ENCODE results near the gene SLC6A2. TPM values are rescaled to one million over a fixed set of nuclear protein-coding genes. Genes with fewer than 3 reads are reported as not detected.

Gene SLC6A2
- total RNA-seq, 4 donors from 2014 or later = 18.4 to 30.2 (median 23.0) TPM

DNA sequence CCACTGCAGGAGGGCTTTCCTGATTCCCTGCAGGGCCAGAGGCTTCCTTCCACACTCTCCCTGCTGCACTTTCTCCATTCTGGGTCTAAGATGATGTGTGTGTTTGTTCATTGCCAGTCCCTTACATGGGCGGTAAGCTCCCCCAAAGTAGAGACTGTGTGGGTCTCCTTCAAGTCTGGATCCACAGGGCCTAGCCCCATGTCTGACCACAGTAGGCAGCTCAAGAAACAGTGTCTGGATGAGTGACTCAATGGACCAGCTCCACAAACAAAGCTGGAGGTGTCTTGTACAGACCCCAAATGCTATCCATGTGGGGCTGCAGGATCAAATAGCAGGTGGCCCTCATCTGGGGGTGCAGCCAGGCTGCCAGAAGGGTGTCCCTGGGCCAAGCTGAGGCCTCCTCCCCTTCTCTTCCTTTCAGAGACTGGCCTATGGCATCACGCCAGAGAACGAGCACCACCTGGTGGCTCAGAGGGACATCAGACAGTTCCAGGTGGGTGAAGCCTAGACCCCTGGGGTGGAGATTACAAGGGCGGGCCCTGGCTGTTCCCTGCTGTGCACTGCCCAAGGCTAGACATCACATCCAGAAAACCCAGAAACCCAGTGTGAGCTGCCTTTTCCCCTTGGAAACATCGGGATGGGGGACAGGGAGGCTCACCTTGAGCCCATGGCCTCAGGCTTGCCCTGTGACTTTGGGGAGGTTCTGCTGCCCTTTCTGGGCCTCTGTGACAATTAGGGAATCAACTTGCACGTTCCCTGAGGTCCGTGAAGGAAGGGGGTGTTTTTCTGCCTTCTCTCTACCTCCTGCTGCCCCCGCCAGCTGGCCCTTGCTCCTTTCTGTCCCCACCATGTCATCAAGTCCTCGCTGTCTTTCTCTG, 45.9 kb downstream of the SLC6A2 start:
- Histone ChIP-seq H3K27ac (no peak overlapping the region), H3K36me3 (no peaks in the 10 kb centered on the region), H3K9me3 (no peaks in the 10 kb centered on the region), H3K27me3 (no peaks in the 10 kb centered on the region), H3K4me1 (no peaks in the 10 kb centered on the region), H3K4me3 (no peak overlapping the region)
- WGBS = 60% methylated on average over 9 of the region's 9 CpGs
- peak in 1 of 2 donors; percentile 71 for DNase-seq (ENCODE audit: low spot score in 2 of 2)
- TF ChIP-seq, protein P1, sequence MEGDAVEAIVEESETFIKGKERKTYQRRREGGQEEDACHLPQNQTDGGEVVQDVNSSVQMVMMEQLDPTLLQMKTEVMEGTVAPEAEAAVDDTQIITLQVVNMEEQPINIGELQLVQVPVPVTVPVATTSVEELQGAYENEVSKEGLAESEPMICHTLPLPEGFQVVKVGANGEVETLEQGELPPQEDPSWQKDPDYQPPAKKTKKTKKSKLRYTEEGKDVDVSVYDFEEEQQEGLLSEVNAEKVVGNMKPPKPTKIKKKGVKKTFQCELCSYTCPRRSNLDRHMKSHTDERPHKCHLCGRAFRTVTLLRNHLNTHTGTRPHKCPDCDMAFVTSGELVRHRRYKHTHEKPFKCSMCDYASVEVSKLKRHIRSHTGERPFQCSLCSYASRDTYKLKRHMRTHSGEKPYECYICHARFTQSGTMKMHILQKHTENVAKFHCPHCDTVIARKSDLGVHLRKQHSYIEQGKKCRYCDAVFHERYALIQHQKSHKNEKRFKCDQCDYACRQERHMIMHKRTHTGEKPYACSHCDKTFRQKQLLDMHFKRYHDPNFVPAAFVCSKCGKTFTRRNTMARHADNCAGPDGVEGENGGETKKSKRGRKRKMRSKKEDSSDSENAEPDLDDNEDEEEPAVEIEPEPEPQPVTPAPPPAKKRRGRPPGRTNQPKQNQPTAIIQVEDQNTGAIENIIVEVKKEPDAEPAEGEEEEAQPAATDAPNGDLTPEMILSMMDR (IDR thresholded peaks at IDR 0.05) = peak; percentile 36 to 63
- no peak for TF ChIP-seq POLR2AphosphoS5 (IDR thresholded peaks at IDR 0.05)
- TF ChIP-seq EP300 (IDR thresholded peaks at IDR 0.05) = no peak
- no peak for TF ChIP-seq POLR2A (IDR thresholded peaks at IDR 0.05)

DNA sequence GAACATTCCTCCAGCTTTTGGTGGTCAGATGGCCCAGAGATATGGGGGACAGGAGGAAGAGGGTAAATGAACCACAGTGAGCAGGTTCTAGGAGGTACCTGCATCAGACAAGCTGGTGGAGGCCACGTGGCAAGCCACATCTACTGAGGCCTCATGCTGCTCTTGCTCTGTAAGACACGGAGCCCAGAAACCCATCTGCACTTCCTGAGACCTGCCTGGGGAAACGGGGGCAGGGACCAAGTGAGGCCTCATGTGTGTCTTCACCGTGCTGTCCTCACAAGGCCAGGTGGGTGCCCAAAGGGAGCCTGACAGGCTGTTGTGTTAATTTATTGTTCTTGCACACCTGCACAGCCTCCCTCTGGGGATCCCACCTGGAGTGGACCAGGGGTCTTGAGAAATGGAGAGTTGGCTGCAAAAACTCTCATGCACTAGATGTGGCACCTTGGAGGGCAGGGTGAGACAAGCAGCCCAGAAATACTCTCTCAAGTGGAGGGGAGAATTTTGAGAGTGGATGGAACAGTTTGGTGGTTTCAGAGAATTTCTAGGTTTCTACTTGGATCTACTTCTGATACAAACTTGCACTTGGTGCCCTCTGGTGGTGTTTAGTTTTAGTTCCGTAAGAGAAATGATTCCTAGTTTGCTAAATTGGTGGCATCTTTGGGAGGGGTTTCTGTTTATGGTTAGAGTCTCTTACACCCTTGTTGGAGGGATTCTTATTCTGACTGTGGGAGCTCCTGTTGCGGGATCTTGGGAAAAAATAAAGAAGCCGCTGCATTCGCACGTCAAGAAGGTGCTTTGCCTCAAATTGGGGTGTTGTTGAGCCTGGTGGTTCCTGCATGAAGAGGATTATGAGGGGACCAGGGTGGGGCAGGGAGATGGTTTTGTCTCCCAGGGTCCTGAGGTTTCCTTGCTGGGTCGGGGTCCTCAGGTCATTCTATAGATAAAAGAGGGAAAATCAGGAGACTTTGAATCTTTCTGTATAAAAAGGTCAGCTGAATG, 47.5 kb downstream of the SLC6A2 start:
- Histone ChIP-seq H3K4me1 (no peaks in the 10 kb centered on the region), H3K9me3 (no peaks in the 10 kb centered on the region), H3K27me3 (no peaks in the 10 kb centered on the region), H3K4me3 (no peak overlapping the region), H3K27ac (no peak overlapping the region), H3K36me3 (no peaks in the 10 kb centered on the region)
- WGBS = 43% methylated on average over 10 of the region's 10 CpGs
- TF ChIP-seq, protein P1 (IDR thresholded peaks at IDR 0.05) = peak; percentile 38 to 45
- TF ChIP-seq EP300 (IDR thresholded peaks at IDR 0.05) = no peak
- DNase-seq (ENCODE audit: low spot score in 2 of 2) = no peak

DNA sequence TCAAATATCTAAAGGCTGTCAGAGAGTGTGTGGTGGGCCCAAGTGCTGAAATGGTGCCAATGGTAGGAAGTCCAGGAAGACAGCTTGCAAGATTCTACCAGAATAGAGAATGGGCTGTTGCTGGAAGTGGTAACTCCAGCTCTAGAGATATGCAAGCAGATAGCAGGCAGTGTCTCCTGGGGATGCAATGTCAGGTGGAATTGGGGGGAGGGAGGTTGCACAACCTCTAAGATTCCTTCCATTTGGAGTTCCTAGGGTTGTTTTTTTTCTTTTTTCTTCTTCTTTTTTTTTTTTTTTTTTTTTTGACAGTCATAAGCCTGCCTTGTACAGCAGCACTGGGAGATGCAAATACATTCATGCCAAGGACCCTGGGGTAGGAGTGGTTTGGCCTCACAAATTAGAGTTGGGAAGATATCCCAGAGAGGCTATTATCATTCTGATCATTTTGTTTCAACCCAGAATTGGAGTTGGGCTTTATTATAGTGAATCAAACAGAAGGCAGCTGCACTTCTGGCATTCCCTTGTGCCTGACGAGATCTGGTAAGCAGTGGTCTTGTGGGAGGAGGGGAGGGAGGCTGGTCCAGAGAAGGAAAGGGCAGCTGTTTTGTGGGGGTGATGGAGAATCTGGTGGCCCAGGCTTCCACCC, 51.1 kb downstream of the SLC6A2 start:
- H3K4me1 ChIP-seq = no peaks in the 10 kb centered on the region
- no peaks in the 10 kb centered on the region for H3K9me3 ChIP-seq
- no peak overlapping the region for H3K27ac ChIP-seq
- no peak overlapping the region for H3K4me3 ChIP-seq
- TF ChIP-seq, protein P1 (IDR thresholded peaks at IDR 0.05) = no peak
- TF ChIP-seq POLR2A (IDR thresholded peaks at IDR 0.05) (no peak), POLR2AphosphoS5 (IDR thresholded peaks at IDR 0.05) (no peak), EP300 (IDR thresholded peaks at IDR 0.05) (no peak)
- H3K36me3 ChIP-seq = no peaks in the 10 kb centered on the region
- 45% methylated on average over 1 of the region's 1 CpG for WGBS
- no peak for DNase-seq (ENCODE audit: low spot score in 2 of 2)
- peaks cover 5% of the 10 kb centered on the region for H3K27me3 ChIP-seq

DNA sequence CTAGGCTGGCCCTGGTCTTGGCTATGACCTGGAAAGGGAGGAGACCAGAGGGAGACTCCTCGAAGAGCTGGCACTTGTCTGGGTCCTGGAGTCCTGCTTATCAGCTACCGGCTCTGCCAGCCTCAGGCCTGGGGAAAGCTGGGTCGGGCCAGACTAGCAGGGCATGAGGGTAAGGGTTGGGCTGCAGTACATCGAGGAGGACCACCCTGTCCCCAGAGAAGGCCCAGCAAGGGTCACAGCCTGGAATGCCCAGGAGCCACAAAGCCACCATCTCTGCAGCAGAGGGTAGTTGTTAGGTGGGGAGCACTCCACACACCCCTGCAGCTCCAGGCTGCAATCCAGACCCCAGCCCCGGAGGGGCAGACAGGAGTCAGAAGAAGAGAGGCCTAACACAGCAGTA, 54.0 kb downstream of the SLC6A2 start:
- no peak for TF ChIP-seq EP300 (IDR thresholded peaks at IDR 0.05)
- TF ChIP-seq, protein P1 (IDR thresholded peaks at IDR 0.05) = no peak
- TF ChIP-seq POLR2A (IDR thresholded peaks at IDR 0.05) = no peak
- TF ChIP-seq POLR2AphosphoS5 (IDR thresholded peaks at IDR 0.05) = no peak
- WGBS = 83% methylated on average over 5 of the region's 5 CpGs
- DNase-seq (ENCODE audit: low spot score in 2 of 2) = no peak
- H3K4me1 ChIP-seq = no peaks in the 10 kb centered on the region
- H3K36me3 ChIP-seq = no peaks in the 10 kb centered on the region
- H3K27ac ChIP-seq = no peak overlapping the region
- H3K4me3 ChIP-seq = no peak overlapping the region
- peaks cover 5% of the 10 kb centered on the region for H3K27me3 ChIP-seq
- H3K9me3 ChIP-seq = no peaks in the 10 kb centered on the region

All from suprapubic skin (tissue), 4 donors.